ENCODE data around the gene ANKUB1.
"Not testable (repeated sequence)": the region's sequence is repeated elsewhere in the genome, so short reads cannot be mapped to it uniquely, and the experiment has no call there.

- TF ChIP-seq CTCF (IDR thresholded peaks at IDR 0.05; ENCODE audit: borderline replicate concordance, extremely low read depth, low read length, poor library complexity, severe bottlenecking); EZH2 (IDR thresholded peaks at IDR 0.05; ENCODE audit: borderline replicate concordance, low read depth, low read length, severe bottlenecking): not testable (repeated sequence)
Observed at GRCh38 chr3:149829631-149830030, 37.3 kb upstream of the ANKUB1 start.
